GM12874 (cell line): ENCODE measurements around the gene TIGAR.

Experiments
- CTCF ChIP-seq: IDR thresholded peaks from 2 replicates; pipeline ENCODE4 v1.5.1; 2011; ENCODE audit warnings: low read depth, mild to moderate bottlenecking, control low read depth, low read length, moderate library complexity; ENCODE audit not compliant: insufficient read depth

Gene TIGAR

GRCh38 chr12:4320853-4321701 lies at the start of gene TIGAR:
Gene TIGAR (plus strand): TSS chr12:4321213. CDS start chr12:4321272, 59 bp downstream.
- TF ChIP-seq CTCF = no peak

GRCh38 chr12:4271717-4272423 lies 49.1 kb upstream of the TIGAR start:
- TF ChIP-seq CTCF = no peak

GRCh38 chr12:4272424-4273272 lies 48.4 kb upstream of the TIGAR start:
- no peak for TF ChIP-seq CTCF

GRCh38 chr12:4273273-4273651 lies 47.8 kb upstream of the TIGAR start:
- no peak for TF ChIP-seq CTCF

- no peak for TF ChIP-seq CTCF
Observed at GRCh38 chr12:4273652-4274395, 47.2 kb upstream of the TIGAR start, which contains the start of gene CCND2. Gene CCND2 (plus strand): TSS chr12:4273762. CDS start chr12:4274041, 279 bp downstream.

GRCh38 chr12:4274396-4275015 lies 46.5 kb upstream of the TIGAR start:
- no peak for TF ChIP-seq CTCF
